SJSA1 (cell line): ENCODE measurements around the gene SAP30BP. TPM values are rescaled to one million over a fixed set of nuclear protein-coding genes. Genes with fewer than 3 reads are reported as not detected.
A peak's percentile ranks its signal among the peaks of the same experiment; 100 is the strongest.

Experiments used
- DNase-seq, 2 experiments: peaks; one replicate each; pipeline ENCODE4 v3.0.0-alpha.2; 2015 to 2020; ENCODE audit warnings: low spot score in 2 of 2, low read depth in 1 of 2
- H3K27ac ChIP-seq: fragments of 250-450 bp; sonication (Bioruptor Pico); 2 replicates; pipeline ENCODE4 v1.5.1; 2020; ENCODE audit warnings: mild to moderate bottlenecking, moderate library complexity
- H3K27me3 ChIP-seq: fragments of 250-450 bp; sonication (Bioruptor Pico); replicated peaks from 2 replicates; pipeline ENCODE4 v1.5.1; 2020; ENCODE audit warnings: mild to moderate bottlenecking, moderate library complexity
- H3K36me3 ChIP-seq: fragments of 250-450 bp; sonication (Bioruptor Pico); 2 replicates; pipeline ENCODE4 v1.5.1; 2020; ENCODE audit warnings: mild to moderate bottlenecking
- H3K4me1 ChIP-seq: fragments of 250-450 bp; sonication (Bioruptor Pico); replicated peaks from 2 replicates; pipeline ENCODE4 v1.6.1; 2021; ENCODE audit warnings: mild to moderate bottlenecking
- H3K4me3 ChIP-seq: fragments of 250-450 bp; sonication (Bioruptor Pico); 2 replicates; pipeline ENCODE4 v1.5.1; 2020; ENCODE audit warnings: mild to moderate bottlenecking
- H3K9me3 ChIP-seq: fragments of 250-450 bp; sonication (Bioruptor Pico); replicated peaks from 2 replicates; pipeline ENCODE4 v1.5.1; 2020; ENCODE audit warnings: mild to moderate bottlenecking
- total RNA-seq: library from RNA; depleted of rRNA; stranded (reverse); fragments of >200 nt; shearing (Covaris generic); gene quantifications from 2 replicates; pipeline ENCODE4 v1.2.3, GENCODE V29; 2014

Gene SAP30BP
- total RNA-seq, 1 experiment from 2014 or later, result 90.5 TPM

DNA sequence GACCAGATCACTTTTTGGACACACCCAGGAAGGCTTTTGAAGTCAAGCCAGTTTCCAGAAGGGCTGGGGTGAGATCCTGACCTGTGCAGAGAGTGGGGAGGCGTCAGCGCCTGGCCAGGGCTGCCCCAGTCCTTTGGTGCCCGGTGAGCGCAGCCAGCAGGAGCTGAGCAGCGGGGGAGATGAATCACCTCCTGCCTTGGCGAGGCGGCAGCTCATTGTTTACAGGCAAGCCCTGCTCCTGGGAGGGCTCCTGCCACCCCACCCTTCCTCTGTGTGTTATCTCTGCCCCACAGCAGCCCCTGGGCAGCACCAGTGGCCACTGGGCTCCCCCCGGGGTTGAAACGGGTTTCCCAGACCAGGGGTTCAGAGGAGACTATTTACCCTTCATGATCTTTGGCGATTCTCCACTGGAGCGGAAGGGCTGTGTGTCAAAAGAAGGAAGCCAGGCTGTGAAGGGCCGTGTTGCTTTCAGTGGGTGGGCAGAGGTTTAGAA is 40.0 kb downstream of the SAP30BP start:
- peak overlapping the region; percentile 10; the same call in 1 of the 2 replicates for H3K27ac ChIP-seq
- peaks cover 68% of the 10 kb centered on the region for H3K36me3 ChIP-seq
- no peak overlapping the region for H3K4me3 ChIP-seq
- peaks cover 30% of the 10 kb centered on the region for H3K4me1 ChIP-seq
- H3K9me3 ChIP-seq, result no peaks in the 10 kb centered on the region
- H3K27me3 ChIP-seq, result no peaks in the 10 kb centered on the region
- peak; percentile 78 to 91 for DNase-seq

DNA sequence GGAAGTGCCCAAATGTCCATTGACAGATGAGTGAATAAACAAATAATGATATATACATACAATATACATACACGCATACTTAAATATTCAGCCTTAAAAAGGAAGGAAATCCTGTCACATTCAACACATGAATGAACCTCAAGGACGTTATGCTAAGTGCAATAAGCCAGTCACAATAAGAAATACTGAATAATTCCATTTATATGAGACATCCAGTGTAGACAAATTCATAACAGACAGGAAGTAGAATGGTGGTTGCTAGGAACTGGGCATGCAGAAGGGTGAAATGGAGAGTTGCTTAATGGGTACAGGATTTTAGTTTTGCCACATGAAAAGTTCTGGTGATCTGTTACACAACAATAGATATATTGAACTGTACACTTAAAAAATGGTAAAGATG is 45.3 kb downstream of the SAP30BP start:
- Histone ChIP-seq H3K9me3 (no peaks in the 10 kb centered on the region), H3K36me3 (peaks cover 15% of the 10 kb centered on the region), H3K4me3 (no peak overlapping the region), H3K4me1 (peaks cover 7% of the 10 kb centered on the region), H3K27ac (no peak overlapping the region), H3K27me3 (peaks cover 32% of the 10 kb centered on the region)
- DNase-seq, result no peak

DNA sequence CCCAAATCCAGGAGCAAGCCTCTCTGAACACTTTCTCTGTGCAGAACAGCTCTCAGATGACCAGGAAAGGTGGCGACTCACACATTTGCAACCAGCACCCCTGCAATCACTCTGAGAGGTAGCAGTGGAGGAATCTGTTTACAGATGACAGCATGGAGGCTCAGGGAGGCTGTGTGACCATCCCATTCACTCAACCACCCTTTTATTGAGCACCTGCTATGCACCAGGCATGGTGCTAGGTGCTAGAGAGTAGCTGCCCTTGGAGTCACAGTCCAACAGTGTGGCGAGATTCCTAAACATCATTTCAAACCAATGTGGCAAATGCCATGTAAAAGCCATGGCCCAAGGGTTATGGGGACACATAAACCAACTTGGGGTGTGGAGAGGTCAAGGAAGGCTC is 52.6 kb downstream of the SAP30BP start:
- H3K4me3 ChIP-seq, result no peak overlapping the region
- peaks cover 12% of the 10 kb centered on the region for H3K4me1 ChIP-seq
- H3K36me3 ChIP-seq, result no peaks in the 10 kb centered on the region
- peaks cover 3% of the 10 kb centered on the region; the same call in 1 of the 2 replicates for H3K9me3 ChIP-seq
- H3K27ac ChIP-seq, result no peak overlapping the region
- no peak for DNase-seq
- H3K27me3 ChIP-seq, result peaks cover 70% of the 10 kb centered on the region

DNA sequence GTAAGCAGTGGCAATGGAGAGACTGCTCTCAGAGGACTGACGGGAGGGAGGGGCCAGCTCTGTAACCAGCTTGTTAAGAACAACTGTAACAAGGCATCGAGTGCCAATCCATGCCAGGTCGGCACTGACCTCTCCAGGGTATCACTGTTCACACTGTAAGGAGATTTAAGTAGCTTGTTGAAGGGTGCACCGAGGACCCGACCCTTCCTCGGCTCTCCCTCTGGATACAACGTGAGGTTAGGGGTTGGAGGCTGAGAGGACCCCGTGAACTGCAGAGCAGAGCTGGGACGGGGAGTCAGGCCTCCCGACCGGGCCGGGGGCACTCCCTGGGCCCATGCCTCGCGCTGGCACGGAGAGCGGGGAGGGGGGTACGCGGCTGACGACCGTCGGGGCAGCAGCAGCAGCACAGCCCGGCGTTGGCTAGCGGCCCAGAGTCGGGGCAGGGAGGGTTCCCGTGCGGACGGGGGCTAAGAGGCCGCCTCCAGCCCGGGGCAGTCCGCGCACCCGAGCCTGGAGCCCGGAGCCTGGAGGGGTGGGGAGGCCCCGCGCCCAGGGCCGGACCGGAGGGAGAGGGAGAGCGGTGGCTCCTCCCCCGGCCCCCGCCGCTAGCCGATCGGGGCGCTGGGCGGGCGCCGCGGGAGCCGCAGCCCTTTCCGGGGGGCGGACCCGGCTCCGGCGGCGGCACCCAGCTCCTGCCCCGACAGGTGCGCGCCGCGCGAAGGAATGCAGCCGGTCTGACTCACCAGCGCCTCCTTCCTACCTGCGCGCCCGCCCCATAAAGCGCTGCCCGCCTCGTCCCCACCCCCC is 53.7 kb downstream of the SAP30BP start, which contains the start of gene ITGB4:
Gene ITGB4, plus strand, starts transcription at position 804 of the 807 bp plus-strand sequence. CDS start 3,245 bp downstream, outside the sequence.
- H3K27ac ChIP-seq, result no peak within 1 kb of the TSS
- peaks cover 67% of the 10 kb centered on the region for H3K27me3 ChIP-seq
- peak in 1 of 2 experiments; percentile 48 for DNase-seq
- H3K4me3 ChIP-seq, result peak within 1 kb of the TSS; percentile 30
- H3K36me3 ChIP-seq, result no peaks in the 10 kb centered on the region
- peaks cover 12% of the 10 kb centered on the region for H3K4me1 ChIP-seq
- peaks cover 3% of the 10 kb centered on the region for H3K9me3 ChIP-seq

DNA sequence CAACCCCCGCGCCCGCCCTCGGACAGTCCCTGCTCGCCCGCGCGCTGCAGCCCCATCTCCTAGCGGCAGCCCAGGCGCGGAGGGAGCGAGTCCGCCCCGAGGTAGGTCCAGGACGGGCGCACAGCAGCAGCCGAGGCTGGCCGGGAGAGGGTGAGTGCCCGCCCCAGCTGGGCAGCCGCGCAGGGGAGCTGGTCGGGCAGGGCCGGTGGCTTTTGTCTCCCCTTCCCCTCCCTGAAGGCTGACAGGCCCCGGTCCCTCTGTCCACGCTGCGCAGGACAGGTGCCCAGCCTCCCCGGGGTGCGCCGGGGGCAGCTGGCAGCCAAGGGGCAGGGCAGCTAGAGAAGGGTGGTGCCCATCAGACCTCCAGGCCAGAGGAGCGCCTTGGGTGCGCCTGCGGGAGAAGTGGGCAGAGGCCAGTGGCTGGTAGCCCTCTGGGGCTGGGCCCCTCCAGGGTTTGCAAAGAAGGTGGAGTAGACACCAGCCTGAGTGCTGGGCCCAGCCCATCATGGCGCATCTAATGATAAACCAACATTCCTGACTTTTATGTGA is 54.4 kb downstream of the SAP30BP start:
- peak in 1 of 2 experiments; percentile 45 for DNase-seq
- H3K27ac ChIP-seq, result no peak overlapping the region
- peaks cover 3% of the 10 kb centered on the region for H3K9me3 ChIP-seq
- peaks cover 61% of the 10 kb centered on the region for H3K27me3 ChIP-seq
- no peak overlapping the region; the same call in 1 of the 2 replicates for H3K4me3 ChIP-seq
- peaks cover 12% of the 10 kb centered on the region for H3K4me1 ChIP-seq
- no peaks in the 10 kb centered on the region for H3K36me3 ChIP-seq

DNA sequence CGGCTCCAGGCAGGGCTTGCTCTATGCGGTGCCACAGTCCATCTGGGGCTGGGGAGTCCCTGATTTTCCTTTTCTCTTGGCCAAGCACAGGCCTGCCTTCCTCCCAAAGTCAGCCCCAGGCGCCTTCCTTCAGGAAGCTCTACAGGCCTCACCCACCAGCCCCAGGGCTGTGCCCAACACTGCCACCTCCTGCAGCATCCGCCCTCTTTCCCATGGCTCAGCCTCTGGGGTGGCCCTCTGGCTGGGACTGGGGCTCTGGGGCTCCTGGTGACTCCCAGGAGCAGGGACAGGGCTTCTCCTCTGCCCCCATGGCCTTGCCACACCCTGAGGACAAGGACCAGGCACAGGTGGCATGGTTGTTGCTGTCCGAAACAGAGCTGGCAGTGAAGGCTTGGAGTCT is 54.9 kb downstream of the SAP30BP start:
- Histone ChIP-seq H3K9me3 (peaks cover 3% of the 10 kb centered on the region), H3K27ac (no peak overlapping the region)

DNA sequence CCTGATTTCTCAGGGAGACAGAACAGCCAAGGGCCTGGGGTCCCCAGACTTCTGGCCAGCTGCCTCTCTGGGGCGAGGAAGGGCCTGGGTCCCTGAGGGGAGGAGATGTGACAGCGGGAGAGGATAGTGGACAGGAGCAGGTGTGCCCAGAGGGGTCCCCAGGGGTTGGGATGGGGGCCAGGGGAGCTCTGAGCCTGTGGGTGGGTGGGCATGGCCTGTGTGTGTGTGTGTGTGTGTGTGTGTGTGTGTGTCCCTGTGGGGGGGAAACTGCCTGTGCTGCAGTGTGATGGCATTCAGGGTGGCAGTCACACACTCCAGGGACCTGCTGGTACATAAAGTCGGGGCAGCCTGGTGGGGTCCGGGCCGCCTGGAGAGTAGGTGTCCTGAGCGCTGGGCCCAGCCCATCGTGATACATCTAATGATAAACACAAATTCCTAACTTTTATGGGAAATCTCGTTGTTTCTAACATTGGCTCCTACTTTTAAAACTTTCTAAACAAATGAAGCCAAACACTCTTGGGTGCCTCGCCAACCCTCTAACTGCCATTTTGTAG is 55.5 kb downstream of the SAP30BP start:
- no peaks in the 10 kb centered on the region for H3K36me3 ChIP-seq
- no peak overlapping the region for H3K27ac ChIP-seq
- DNase-seq, result peak in 1 of 2 experiments; percentile 40
- H3K27me3 ChIP-seq, result peaks cover 54% of the 10 kb centered on the region
- H3K9me3 ChIP-seq, result peaks cover 3% of the 10 kb centered on the region
- no peak overlapping the region for H3K4me3 ChIP-seq
- H3K4me1 ChIP-seq, result peaks cover 12% of the 10 kb centered on the region

More for the DNA sequence above, 54.9 kb downstream of the SAP30BP start:
- peak in 1 of 2 experiments; percentile 47 for DNase-seq
- no peaks in the 10 kb centered on the region for H3K36me3 ChIP-seq
- peaks cover 12% of the 10 kb centered on the region for H3K4me1 ChIP-seq
- peaks cover 57% of the 10 kb centered on the region for H3K27me3 ChIP-seq
- no peak overlapping the region for H3K4me3 ChIP-seq

DNA sequence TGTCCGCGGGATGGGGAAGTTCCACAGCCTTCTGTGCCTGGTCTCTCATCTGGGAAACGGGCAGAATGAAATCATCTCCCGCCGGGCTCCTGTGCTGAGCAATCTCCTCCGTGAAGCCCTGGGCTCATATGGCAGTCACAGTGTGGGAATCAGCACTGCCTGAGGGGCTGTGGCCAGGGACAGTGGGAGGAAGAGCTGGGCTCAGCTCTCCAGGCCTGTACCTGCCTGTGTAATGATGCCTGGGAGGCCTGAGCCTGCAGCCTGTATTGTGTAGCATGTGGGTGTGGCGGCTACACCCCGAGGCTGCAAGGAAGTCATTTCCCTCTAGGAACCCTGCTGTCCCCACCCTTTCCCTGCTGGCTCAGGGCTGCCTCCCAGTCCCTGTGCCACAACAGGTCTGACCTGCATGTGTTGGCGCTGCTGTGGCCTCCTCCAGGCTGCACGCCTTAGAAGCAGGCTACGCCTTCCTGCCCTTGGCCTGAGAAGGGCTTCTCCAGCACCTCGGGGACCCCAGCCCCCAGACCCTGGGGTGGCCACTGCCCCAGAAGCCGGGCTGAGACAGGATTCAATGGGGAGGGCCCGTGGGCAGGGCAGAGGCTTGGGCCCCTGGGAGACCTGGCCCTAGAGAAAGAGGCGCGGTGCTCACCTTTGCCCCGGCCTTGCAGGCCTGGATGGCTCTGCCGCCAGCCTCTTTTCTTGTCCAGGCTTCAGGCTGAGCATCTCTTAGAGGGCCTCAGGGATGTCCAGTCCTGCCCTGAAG is 56.2 kb downstream of the SAP30BP start:
- H3K36me3 ChIP-seq, result no peaks in the 10 kb centered on the region
- peaks cover 56% of the 10 kb centered on the region for H3K27me3 ChIP-seq
- peak in 1 of 2 experiments; percentile 44 for DNase-seq
- peaks cover 12% of the 10 kb centered on the region for H3K4me1 ChIP-seq
- H3K9me3 ChIP-seq, result peaks cover 3% of the 10 kb centered on the region
- H3K27ac ChIP-seq, result no peak overlapping the region
- H3K4me3 ChIP-seq, result no peak overlapping the region

DNA sequence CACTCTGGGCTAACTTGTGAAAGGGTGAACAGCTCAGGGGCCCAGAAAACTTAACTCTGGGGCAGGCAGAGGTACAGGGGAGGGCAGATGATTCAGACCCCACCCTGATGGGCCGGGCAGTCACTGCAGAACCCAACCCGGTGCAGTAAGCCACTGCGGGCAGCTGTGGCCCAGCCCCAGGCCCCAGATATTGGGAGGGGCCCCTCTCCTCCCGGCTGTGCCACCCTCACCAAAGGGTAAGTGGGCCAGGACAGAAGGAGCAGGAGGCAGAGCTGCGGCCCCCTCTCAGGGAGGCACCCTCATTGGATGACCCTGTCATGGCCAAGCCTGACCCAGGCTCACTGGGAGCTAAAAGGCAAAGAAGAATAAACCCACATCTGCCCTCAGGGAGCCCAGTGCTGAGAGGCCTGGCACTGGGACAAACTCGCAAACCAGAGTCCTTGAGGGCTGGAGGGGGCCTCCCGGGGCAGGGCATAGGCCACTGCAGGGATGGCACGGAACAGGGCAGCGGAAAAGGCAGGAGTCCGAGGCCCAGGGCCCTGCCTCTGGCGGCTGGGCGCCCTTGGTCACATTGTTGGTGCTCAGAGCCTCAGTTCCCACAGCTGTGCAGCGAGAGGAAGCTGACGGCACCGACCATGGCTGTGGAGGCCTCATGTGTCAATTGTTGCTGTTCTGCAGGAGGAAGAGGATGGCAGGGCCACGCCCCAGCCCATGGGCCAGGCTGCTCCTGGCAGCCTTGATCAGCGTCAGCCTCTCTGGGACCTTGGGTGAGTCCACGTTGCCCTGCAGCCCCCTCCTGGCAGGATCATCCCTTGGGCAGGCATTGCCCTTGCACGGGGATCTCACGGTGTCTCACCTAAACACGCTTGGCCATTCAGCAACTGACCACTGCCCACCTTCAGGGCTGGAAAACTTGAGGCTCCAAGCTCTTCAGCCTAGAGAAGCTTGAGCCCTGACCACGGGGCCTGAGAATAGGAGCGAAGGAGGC is 57.2 kb downstream of the SAP30BP start:
- DNase-seq, result peak in 1 of 2 experiments; percentile 43
- peaks cover 3% of the 10 kb centered on the region for H3K9me3 ChIP-seq
- H3K27me3 ChIP-seq, result peaks cover 49% of the 10 kb centered on the region
- no peak overlapping the region for H3K27ac ChIP-seq
- H3K4me1 ChIP-seq, result peaks cover 12% of the 10 kb centered on the region
- no peak overlapping the region for H3K4me3 ChIP-seq
- H3K36me3 ChIP-seq, result no peaks in the 10 kb centered on the region

DNA sequence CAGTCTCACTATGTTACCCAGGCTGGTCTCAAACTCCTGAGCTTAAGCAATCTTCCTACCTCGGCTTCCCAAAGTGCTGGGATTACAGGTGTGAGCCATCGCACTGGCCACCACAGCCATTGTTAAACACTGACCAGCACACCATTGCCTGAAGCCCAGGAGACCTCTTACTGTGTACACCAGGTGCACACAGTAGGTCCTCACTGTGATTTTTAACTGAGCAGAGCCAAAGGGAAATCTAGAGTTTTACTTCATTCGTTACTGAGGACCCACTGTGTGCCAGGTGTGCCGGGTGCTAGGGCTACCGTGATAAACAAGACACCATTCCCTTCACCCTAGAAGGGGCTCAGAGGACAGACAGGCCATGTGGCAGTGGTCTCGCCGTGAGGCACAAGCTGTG is 58.4 kb downstream of the SAP30BP start:
- no peak overlapping the region for H3K27ac ChIP-seq
- DNase-seq, result no peak
- H3K4me1 ChIP-seq, result peaks cover 12% of the 10 kb centered on the region

DNA sequence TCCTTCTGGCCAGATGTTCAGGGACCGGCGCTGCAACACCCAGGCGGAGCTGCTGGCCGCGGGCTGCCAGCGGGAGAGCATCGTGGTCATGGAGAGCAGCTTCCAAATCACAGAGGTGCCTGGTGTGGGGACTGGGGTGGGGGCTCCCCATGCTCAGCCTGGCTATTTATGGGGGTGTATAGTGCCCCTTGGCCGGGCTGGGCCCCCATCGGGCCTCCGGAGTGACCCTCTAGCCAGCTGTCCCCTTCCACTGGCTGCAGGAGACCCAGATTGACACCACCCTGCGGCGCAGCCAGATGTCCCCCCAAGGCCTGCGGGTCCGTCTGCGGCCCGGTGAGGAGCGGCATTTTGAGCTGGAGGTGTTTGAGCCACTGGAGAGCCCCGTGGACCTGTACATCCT is 60.3 kb downstream of the SAP30BP start:
- DNase-seq, result no peak
- H3K4me3 ChIP-seq, result no peak overlapping the region
- H3K36me3 ChIP-seq, result no peaks in the 10 kb centered on the region
- H3K27ac ChIP-seq, result no peak overlapping the region
- no peaks in the 10 kb centered on the region; the same call in none of the 2 replicates for H3K9me3 ChIP-seq
- H3K27me3 ChIP-seq, result peaks cover 18% of the 10 kb centered on the region
- no peaks in the 10 kb centered on the region for H3K4me1 ChIP-seq

More for the DNA sequence above, 58.4 kb downstream of the SAP30BP start:
- H3K4me3 ChIP-seq, result no peak overlapping the region
- no peaks in the 10 kb centered on the region for H3K36me3 ChIP-seq
- peaks cover 3% of the 10 kb centered on the region for H3K9me3 ChIP-seq
- peaks cover 37% of the 10 kb centered on the region for H3K27me3 ChIP-seq

DNA sequence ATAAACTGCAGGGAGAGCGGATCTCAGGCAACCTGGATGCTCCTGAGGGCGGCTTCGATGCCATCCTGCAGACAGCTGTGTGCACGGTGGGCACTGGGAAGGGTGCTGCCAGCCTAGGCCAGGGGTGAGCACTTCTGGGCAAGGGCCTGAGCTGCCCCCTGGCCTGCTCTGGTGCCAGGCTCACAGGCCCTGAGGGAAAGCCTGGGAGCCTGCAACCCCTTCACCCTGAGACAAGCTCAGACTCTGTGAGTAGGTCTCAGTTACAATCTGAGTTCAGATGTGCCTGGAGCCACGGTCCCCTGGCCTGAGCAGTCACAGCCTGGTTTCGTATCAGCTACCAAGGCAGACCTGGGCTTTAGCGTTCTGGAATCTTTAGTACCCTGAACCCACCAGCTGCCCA is 62.2 kb downstream of the SAP30BP start:
- H3K27me3 ChIP-seq, result peaks cover 17% of the 10 kb centered on the region; the same call in 1 of the 2 replicates
- H3K4me1 ChIP-seq, result no peaks in the 10 kb centered on the region
- no peaks in the 10 kb centered on the region; the same call in none of the 2 replicates for H3K9me3 ChIP-seq
- H3K27ac ChIP-seq, result no peak overlapping the region
- H3K4me3 ChIP-seq, result no peak overlapping the region
- DNase-seq, result no peak
- H3K36me3 ChIP-seq, result no peaks in the 10 kb centered on the region
